ENCODE results near the gene IRF9.

- TF ChIP-seq TSHZ2 (CRISPR knock-in tag; IDR thresholded peaks at IDR 0.05) (no peak), TOX (CRISPR knock-in tag; IDR thresholded peaks at IDR 0.05; ENCODE audit: borderline replicate concordance) (no peak), RARB (CRISPR knock-in tag; IDR thresholded peaks at IDR 0.05) (no peak)
Measured at GRCh38 chr14:24189460-24189859, 28.4 kb downstream of the IRF9 start.
